ENCODE measurements around the gene MYH14. TPM values are rescaled to one million over a fixed set of nuclear protein-coding genes. Genes with fewer than 3 reads are reported as not detected.

MYH14 gene
- total and polyA plus RNA-seq, 10 of the 15 experiments (the other 5 are each of a cell fraction or from before 2014, with no cell fraction given) = 0.06 to 0.69 (median 0.15) TPM; not detected in 4

DNA sequence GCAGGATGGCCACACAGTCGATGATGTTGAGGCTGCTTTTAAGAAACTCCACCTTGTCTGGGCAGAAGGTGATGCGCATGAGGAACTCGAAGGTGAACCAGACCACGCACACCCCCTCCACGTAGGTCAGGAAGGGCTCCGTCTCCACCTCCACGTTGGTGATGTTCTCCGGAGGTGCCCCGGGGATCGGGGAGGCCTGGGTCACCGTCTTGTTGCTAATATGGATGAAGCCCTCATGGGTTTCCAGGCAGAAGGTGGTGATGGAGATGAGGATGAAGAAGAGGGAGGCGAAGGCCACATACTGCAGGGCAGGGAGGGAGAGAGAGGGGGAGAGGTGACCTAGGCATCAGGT is 120.3 kb downstream of the MYH14 start:
- ChIA-PET POLR2A (no interaction called here), SMC1A (ENCODE audit: uncharacterized antibody, unreplicated experiment) (no interaction called here), CTCF (no interaction called here), RAD21 (ENCODE audit: unreplicated experiment) (no interaction called here)
- Histone ChIP-seq H3K4me2 (ENCODE audit: control insufficient read depth, insufficient read depth) (no peak overlapping the region), H3K27me3 (replicated peaks in 1 of 2; ENCODE audit: control insufficient read depth in 2 of 2, insufficient read depth in 2 of 2, low read length in 1 of 2) (peaks cover 2 to 16% of the 10 kb centered on the region in 2 experiments; a peak in 3 of 4 replicates), H2AFZ (ENCODE audit: control insufficient read depth, low read depth, low read length) (no peak overlapping the region), H3K79me2 (ENCODE audit: control insufficient read depth, insufficient read depth, low read length) (no peaks in the 10 kb centered on the region), H4K20me1 (ENCODE audit: control insufficient read depth, insufficient read depth) (peaks cover 4% of the 10 kb centered on the region; the same call in 1 of the 2 replicates), H3K9me3 (replicated peaks; ENCODE audit: control insufficient read depth, insufficient read depth, low read length) (no peaks in the 10 kb centered on the region; the same call in 2 of the 3 replicates), H3K27ac (ENCODE audit: control insufficient read depth, insufficient read depth) (no peak overlapping the region), H3K4me1 (ENCODE audit: control insufficient read depth, insufficient read depth, low read length) (peaks cover 10% of the 10 kb centered on the region), H3K4me3 (no peak overlapping the region), H3K36me3 (ENCODE audit: control insufficient read depth in 2 of 2, insufficient read depth in 2 of 2, low read length in 1 of 2) (no peaks in the 10 kb centered on the region), H3K9ac (ENCODE audit: control insufficient read depth, insufficient read depth, low read length) (no peak overlapping the region)
- no peak for TF ChIP-seq RAD21 (IDR thresholded peaks at IDR 0.05; ENCODE audit: insufficient read depth, low read depth, low read length)
- TF ChIP-seq, protein P1, sequence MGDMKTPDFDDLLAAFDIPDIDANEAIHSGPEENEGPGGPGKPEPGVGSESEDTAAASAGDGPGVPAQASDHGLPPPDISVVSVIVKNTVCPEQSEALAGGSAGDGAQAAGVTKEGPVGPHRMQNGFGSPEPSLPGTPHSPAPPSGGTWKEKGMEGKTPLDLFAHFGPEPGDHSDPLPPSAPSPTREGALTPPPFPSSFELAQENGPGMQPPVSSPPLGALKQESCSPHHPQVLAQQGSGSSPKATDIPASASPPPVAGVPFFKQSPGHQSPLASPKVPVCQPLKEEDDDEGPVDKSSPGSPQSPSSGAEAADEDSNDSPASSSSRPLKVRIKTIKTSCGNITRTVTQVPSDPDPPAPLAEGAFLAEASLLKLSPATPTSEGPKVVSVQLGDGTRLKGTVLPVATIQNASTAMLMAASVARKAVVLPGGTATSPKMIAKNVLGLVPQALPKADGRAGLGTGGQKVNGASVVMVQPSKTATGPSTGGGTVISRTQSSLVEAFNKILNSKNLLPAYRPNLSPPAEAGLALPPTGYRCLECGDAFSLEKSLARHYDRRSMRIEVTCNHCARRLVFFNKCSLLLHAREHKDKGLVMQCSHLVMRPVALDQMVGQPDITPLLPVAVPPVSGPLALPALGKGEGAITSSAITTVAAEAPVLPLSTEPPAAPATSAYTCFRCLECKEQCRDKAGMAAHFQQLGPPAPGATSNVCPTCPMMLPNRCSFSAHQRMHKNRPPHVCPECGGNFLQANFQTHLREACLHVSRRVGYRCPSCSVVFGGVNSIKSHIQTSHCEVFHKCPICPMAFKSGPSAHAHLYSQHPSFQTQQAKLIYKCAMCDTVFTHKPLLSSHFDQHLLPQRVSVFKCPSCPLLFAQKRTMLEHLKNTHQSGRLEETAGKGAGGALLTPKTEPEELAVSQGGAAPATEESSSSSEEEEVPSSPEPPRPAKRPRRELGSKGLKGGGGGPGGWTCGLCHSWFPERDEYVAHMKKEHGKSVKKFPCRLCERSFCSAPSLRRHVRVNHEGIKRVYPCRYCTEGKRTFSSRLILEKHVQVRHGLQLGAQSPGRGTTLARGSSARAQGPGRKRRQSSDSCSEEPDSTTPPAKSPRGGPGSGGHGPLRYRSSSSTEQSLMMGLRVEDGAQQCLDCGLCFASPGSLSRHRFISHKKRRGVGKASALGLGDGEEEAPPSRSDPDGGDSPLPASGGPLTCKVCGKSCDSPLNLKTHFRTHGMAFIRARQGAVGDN (IDR thresholded peaks at IDR 0.05) = no peak
- no peak for TF ChIP-seq BCL11A (IDR thresholded peaks at IDR 0.05; ENCODE audit: low read depth, low read length)
- TF ChIP-seq SUZ12 (IDR thresholded peaks at IDR 0.05; ENCODE audit: unreplicated experiment) = no peak
- TF ChIP-seq MTA2 (IDR thresholded peaks at IDR 0.05; ENCODE audit: low read depth) = no peak
- TF ChIP-seq, protein P2, sequence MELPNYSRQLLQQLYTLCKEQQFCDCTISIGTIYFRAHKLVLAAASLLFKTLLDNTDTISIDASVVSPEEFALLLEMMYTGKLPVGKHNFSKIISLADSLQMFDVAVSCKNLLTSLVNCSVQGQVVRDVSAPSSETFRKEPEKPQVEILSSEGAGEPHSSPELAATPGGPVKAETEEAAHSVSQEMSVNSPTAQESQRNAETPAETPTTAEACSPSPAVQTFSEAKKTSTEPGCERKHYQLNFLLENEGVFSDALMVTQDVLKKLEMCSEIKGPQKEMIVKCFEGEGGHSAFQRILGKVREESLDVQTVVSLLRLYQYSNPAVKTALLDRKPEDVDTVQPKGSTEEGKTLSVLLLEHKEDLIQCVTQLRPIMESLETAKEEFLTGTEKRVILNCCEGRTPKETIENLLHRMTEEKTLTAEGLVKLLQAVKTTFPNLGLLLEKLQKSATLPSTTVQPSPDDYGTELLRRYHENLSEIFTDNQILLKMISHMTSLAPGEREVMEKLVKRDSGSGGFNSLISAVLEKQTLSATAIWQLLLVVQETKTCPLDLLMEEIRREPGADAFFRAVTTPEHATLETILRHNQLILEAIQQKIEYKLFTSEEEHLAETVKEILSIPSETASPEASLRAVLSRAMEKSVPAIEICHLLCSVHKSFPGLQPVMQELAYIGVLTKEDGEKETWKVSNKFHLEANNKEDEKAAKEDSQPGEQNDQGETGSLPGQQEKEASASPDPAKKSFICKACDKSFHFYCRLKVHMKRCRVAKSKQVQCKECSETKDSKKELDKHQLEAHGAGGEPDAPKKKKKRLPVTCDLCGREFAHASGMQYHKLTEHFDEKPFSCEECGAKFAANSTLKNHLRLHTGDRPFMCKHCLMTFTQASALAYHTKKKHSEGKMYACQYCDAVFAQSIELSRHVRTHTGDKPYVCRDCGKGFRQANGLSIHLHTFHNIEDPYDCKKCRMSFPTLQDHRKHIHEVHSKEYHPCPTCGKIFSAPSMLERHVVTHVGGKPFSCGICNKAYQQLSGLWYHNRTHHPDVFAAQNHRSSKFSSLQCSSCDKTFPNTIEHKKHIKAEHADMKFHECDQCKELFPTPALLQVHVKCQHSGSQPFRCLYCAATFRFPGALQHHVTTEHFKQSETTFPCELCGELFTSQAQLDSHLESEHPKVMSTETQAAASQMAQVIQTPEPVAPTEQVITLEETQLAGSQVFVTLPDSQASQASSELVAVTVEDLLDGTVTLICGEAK (IDR thresholded peaks at IDR 0.05; ENCODE audit: borderline replicate concordance) = no peak
- TF ChIP-seq BMI1 (IDR thresholded peaks at IDR 0.05; ENCODE audit: borderline replicate concordance) = no peak
- TF ChIP-seq NFYB (IDR thresholded peaks at IDR 0.05; ENCODE audit: insufficient read depth, low read depth, low read length) = no peak
- no peak for TF ChIP-seq TARDBP (IDR thresholded peaks at IDR 0.05; ENCODE audit: borderline replicate concordance)
- no peak for TF ChIP-seq RB1 (IDR thresholded peaks at IDR 0.05; ENCODE audit: borderline replicate concordance)
- no peak for TF ChIP-seq TCF12 (IDR thresholded peaks at IDR 0.05; ENCODE audit: low read depth, low read length)
- TF ChIP-seq HCFC1 (IDR thresholded peaks at IDR 0.05; ENCODE audit: low read length) = no peak
- TF ChIP-seq MLLT1 (IDR thresholded peaks at IDR 0.05) = no peak
- no peak for TF ChIP-seq MXI1 (IDR thresholded peaks at IDR 0.05; ENCODE audit: low read depth, low read length)
- TF ChIP-seq HDGF (IDR thresholded peaks at IDR 0.05) = no peak
- TF ChIP-seq NFIC (IDR thresholded peaks at IDR 0.05; ENCODE audit: low read depth, low read length) = no peak
- in situ Hi-C loops (cut with MboI) = no loop called here
- BruUV-seq (replicated peaks) = no TSS peak
- no peak for FAIRE-seq
- intact Hi-C loops (cut with micrococcal nuclease; ENCODE audit: unreplicated experiment) = no loop called here
- no peak for DNase-seq (ENCODE audit: low read depth, low spot score)
- 65% methylated on average over 11 of the region's 12 CpGs for WGBS (ENCODE audit: insufficient coverage, insufficient replicate concordance, low lambda C conversion rate, missing lambda C conversion rate)
- no peak for ATAC-seq

Measured in GM12878 (cell line).